ENCODE measurements around the gene PDPR. TPM values are rescaled to one million over a fixed set of nuclear protein-coding genes. Genes with fewer than 3 reads are reported as not detected.
"Not testable (repeated sequence)": the region's sequence is repeated elsewhere in the genome, so short reads cannot be mapped to it uniquely, and the experiment has no call there.

PDPR gene
- total RNA-seq, 1 donor from 2014 or later = 20.9 TPM

GRCh38 chr16:70094096-70094495 lies 20.0 kb upstream of the PDPR start:
- H3K27ac Mint-ChIP-seq; DNase-seq; H3K9me3 Mint-ChIP-seq; ATAC-seq (ENCODE audit: low read depth); H3K4me1 Mint-ChIP-seq; H3K36me3 Mint-ChIP-seq (ENCODE audit: low read depth); intact Hi-C loops (cut with micrococcal nuclease); CTCF ChIA-PET; H3K27me3 Mint-ChIP-seq; POLR2A ChIA-PET; H3K4me3 Mint-ChIP-seq: not testable (repeated sequence)

GRCh38 chr16:70109583-70110279 lies 4.4 kb upstream of the PDPR start:
- H3K36me3 Mint-ChIP-seq (ENCODE audit: low read depth); POLR2A ChIA-PET; H3K9me3 Mint-ChIP-seq; H3K4me3 Mint-ChIP-seq; ATAC-seq (ENCODE audit: low read depth); CTCF ChIA-PET; DNase-seq; H3K27me3 Mint-ChIP-seq; H3K27ac Mint-ChIP-seq: not testable (repeated sequence)
- H3K4me1 Mint-ChIP-seq = peaks cover 11% of the 10 kb centered on the region
- intact Hi-C loops (cut with micrococcal nuclease) = loop anchor here (5.0 kb wide), 1 partner anchor 977 kb away; the partner anchor contains the start of genes CHTF8 and UTP4

- CTCF ChIA-PET; ATAC-seq (ENCODE audit: low read depth); H3K9me3 Mint-ChIP-seq; H3K4me3 Mint-ChIP-seq; H3K27ac Mint-ChIP-seq; POLR2A ChIA-PET; H3K27me3 Mint-ChIP-seq; H3K36me3 Mint-ChIP-seq (ENCODE audit: low read depth): not testable (repeated sequence)
- intact Hi-C loops (cut with micrococcal nuclease) = loop anchor here (5.0 kb wide), 1 partner anchor 980 kb away; the partner anchor contains the start of genes CHTF8 and UTP4
- peak; percentile 15 for DNase-seq
- peaks cover 18% of the 10 kb centered on the region for H3K4me1 Mint-ChIP-seq
Observed at GRCh38 chr16:70112162-70112561, 2.0 kb upstream of the PDPR start.

DNA sequence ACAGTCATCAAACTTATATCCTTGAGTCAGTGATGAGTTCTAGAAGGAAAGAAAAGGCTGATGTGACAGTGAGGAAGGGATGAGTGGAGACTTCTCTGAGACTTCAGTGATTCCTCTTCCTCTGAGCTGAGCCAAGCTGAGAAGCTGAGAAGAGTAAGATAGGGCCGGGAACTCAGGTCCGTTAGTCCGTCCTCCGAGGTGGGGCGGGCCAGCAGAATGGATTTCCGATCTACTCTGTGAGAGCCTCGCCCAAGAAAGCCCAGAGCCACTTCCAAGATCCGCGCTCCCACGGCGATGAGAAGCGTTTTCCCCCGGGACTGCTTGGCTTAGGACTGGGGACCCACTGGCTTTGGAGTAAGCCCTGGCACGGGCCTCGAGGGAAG lies 542 bp upstream of the PDPR start:
- H3K36me3 Mint-ChIP-seq (ENCODE audit: low read depth) = peaks cover 12% of the 10 kb centered on the region
- intact Hi-C loops (cut with micrococcal nuclease) = loop anchor here (5.0 kb wide), 1 partner anchor 981 kb away; the partner anchor contains the start of genes CHTF8 and UTP4
- H3K27me3 Mint-ChIP-seq, H3K9me3 Mint-ChIP-seq, DNase-seq, POLR2A ChIA-PET, CTCF ChIA-PET: not testable (repeated sequence)
- H3K27ac Mint-ChIP-seq = peak overlapping the region; percentile 82
- H3K4me3 Mint-ChIP-seq = peak overlapping the region; percentile 87
- peaks cover 32% of the 10 kb centered on the region for H3K4me1 Mint-ChIP-seq
- ATAC-seq (ENCODE audit: low read depth) = peak; percentile 1

GRCh38 chr16:70118354-70118753 lies 4.2 kb downstream of the PDPR start:
- ATAC-seq (ENCODE audit: low read depth); H3K9me3 Mint-ChIP-seq; CTCF ChIA-PET; H3K27me3 Mint-ChIP-seq; H3K4me3 Mint-ChIP-seq; DNase-seq; intact Hi-C loops (cut with micrococcal nuclease): not testable (repeated sequence)
- peaks cover 31% of the 10 kb centered on the region for H3K36me3 Mint-ChIP-seq (ENCODE audit: low read depth)
- peaks cover 28% of the 10 kb centered on the region for H3K4me1 Mint-ChIP-seq
- POLR2A ChIA-PET = interaction anchor here (0.7 kb wide), 1 partner anchor 136 kb away, joined by 4 read pairs; no protein-coding TSS in a partner anchor
- H3K27ac Mint-ChIP-seq = peak overlapping the region; percentile 18

GRCh38 chr16:70118776-70119175 lies 4.6 kb downstream of the PDPR start:
- H3K4me1 Mint-ChIP-seq = peaks cover 26% of the 10 kb centered on the region

DNA sequence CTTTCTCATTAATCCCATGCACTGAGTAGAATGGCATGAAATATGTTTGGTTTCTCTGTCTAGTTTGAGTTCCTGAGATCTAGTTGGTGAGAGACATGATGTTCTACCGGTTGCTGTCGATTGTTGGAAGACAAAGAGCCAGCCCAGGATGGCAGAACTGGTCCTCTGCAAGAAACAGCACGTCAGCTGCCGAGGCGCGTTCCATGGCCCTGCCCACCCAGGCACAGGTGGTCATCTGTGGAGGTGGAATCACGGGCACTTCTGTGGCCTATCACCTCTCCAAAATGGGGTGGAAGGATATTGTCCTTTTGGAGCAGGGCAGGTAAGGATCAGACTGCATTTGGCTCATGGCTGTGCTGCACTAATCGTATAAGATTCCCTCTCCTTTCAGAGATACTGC lies 6.3 kb downstream of the PDPR start:
- H3K9me3 Mint-ChIP-seq; H3K4me3 Mint-ChIP-seq; H3K27ac Mint-ChIP-seq; intact Hi-C loops (cut with micrococcal nuclease); ATAC-seq (ENCODE audit: low read depth); CTCF ChIA-PET; POLR2A ChIA-PET; DNase-seq; H3K27me3 Mint-ChIP-seq: not testable (repeated sequence)
- Mint-ChIP-seq H3K36me3 (ENCODE audit: low read depth) (peaks cover 43% of the 10 kb centered on the region), H3K4me1 (peaks cover 18% of the 10 kb centered on the region)

More at GRCh38 chr16:70118776-70119175, 4.6 kb downstream of the PDPR start:
- POLR2A ChIA-PET; CTCF ChIA-PET; H3K27ac Mint-ChIP-seq; H3K9me3 Mint-ChIP-seq; H3K4me3 Mint-ChIP-seq; ATAC-seq (ENCODE audit: low read depth); H3K27me3 Mint-ChIP-seq; DNase-seq; intact Hi-C loops (cut with micrococcal nuclease): not testable (repeated sequence)
- H3K36me3 Mint-ChIP-seq (ENCODE audit: low read depth) = peaks cover 36% of the 10 kb centered on the region

DNA sequence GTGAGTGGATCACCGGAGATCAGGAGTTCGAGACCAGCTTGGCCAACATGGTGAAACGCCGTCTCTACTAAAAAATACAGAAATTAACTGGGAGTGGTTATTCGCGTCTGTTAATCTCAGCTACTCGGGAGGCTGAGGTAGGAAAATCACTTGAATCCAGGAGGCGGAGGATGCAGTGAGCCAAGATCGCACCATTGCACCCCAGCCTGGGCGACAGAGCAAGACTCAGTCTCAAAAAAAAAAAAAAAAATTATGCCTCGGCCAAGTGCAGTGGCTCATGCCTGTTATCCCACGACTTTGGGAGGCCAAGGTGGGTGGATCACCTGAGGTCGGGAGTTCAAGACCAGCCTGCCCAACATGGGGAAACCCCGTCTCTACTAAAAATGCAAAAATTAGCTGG lies 9.7 kb downstream of the PDPR start:
- H3K36me3 Mint-ChIP-seq (ENCODE audit: low read depth) = peaks cover 47% of the 10 kb centered on the region
- H3K27ac Mint-ChIP-seq; CTCF ChIA-PET; DNase-seq; H3K4me3 Mint-ChIP-seq; POLR2A ChIA-PET; H3K4me1 Mint-ChIP-seq; intact Hi-C loops (cut with micrococcal nuclease); H3K9me3 Mint-ChIP-seq; ATAC-seq (ENCODE audit: low read depth); H3K27me3 Mint-ChIP-seq: not testable (repeated sequence)

- H3K27ac Mint-ChIP-seq = not testable (repeated sequence)
Observed at GRCh38 chr16:70126226-70126625, 12.1 kb downstream of the PDPR start.

DNA sequence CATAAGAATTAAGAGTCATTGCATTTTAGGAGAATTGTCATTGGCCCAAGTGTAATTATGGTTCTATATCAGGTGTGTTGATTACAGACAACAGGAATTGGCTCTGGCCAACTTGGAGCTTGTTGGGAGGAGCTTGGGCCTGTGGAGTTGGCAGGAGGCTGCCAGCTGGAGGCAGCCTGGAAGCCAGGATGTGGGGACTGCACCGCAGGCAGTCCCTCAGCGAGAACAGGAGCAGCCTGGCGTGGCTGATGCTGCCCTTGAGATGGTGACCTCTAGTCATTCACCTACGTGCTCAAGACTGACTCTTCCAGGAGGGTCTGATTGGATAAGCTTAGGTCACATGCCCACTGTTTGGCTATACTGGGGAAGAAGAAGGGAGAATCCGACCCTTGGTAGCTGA lies 13.6 kb downstream of the PDPR start:
- H3K4me1 Mint-ChIP-seq; DNase-seq; H3K4me3 Mint-ChIP-seq; intact Hi-C loops (cut with micrococcal nuclease); H3K27me3 Mint-ChIP-seq; CTCF ChIA-PET; H3K27ac Mint-ChIP-seq; H3K9me3 Mint-ChIP-seq; POLR2A ChIA-PET; ATAC-seq (ENCODE audit: low read depth): not testable (repeated sequence)
- H3K36me3 Mint-ChIP-seq (ENCODE audit: low read depth) = peaks cover 56% of the 10 kb centered on the region

More at GRCh38 chr16:70126226-70126625, 12.1 kb downstream of the PDPR start:
- H3K36me3 Mint-ChIP-seq (ENCODE audit: low read depth) = peaks cover 56% of the 10 kb centered on the region
- H3K27me3 Mint-ChIP-seq; DNase-seq; H3K4me1 Mint-ChIP-seq; POLR2A ChIA-PET; ATAC-seq (ENCODE audit: low read depth); H3K4me3 Mint-ChIP-seq; H3K9me3 Mint-ChIP-seq; CTCF ChIA-PET; intact Hi-C loops (cut with micrococcal nuclease): not testable (repeated sequence)

DNA sequence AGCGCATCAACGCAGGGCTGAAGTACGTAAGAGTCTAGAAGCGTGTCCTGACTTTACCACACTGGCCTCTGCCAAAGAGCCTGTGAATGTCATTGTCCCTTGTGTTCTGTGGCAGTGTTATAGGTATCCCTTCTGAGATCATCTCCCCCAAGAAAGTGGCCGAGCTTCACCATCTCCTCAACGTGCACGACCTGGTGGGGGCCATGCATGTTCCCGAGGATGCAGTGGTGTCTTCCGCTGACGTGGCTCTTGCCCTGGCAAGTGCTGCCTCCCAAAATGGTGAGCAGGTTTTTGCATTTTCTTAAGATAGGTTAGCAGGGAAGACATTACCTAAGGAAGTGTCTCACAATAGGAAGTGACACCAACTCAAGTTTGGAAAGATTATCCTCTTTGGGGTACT lies 14.7 kb downstream of the PDPR start:
- H3K36me3 Mint-ChIP-seq (ENCODE audit: low read depth) = peaks cover 56% of the 10 kb centered on the region
- POLR2A ChIA-PET; H3K4me3 Mint-ChIP-seq; H3K27me3 Mint-ChIP-seq; H3K9me3 Mint-ChIP-seq; H3K27ac Mint-ChIP-seq; DNase-seq; H3K4me1 Mint-ChIP-seq; CTCF ChIA-PET; intact Hi-C loops (cut with micrococcal nuclease); ATAC-seq (ENCODE audit: low read depth): not testable (repeated sequence)

DNA sequence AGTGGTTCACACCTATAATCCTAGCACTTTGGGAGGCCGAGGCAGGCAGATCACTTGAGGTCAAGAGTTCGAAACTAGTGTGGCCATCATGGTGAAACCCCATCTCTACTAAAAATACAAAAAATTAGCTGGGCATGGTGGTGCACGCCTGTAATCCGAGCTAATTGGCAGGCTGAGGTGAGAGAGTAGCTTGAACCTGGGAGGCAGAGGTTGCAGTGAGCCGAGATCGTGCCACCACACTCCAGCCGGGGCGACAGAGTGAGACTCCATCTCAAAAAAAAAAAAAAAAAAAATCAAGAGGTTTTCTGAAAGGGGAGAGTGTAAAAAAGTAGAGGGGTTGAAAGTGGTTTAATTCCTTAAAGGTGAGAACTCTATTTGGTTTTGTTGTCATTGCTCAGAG lies 21.7 kb downstream of the PDPR start:
- H3K27ac Mint-ChIP-seq = not testable (repeated sequence)

More for the DNA sequence above, 21.7 kb downstream of the PDPR start:
- H3K9me3 Mint-ChIP-seq; H3K4me3 Mint-ChIP-seq; POLR2A ChIA-PET; H3K27me3 Mint-ChIP-seq; CTCF ChIA-PET; H3K4me1 Mint-ChIP-seq; DNase-seq; intact Hi-C loops (cut with micrococcal nuclease); ATAC-seq (ENCODE audit: low read depth): not testable (repeated sequence)
- peaks cover 56% of the 10 kb centered on the region for H3K36me3 Mint-ChIP-seq (ENCODE audit: low read depth)

Measured in activated B cell treated with CpG ODN at 0.5 μM for 24 hours (primary cell).